Type B pancreatic cell (in vitro differentiated cells): ENCODE measurements around the gene ANXA9. TPM values are rescaled to one million over a fixed set of nuclear protein-coding genes. Genes with fewer than 3 reads are reported as not detected.

Experiments used
- DNase-seq: peaks from one replicate; pipeline ENCODE4 v3.0.0; 2021; ENCODE audit warnings: mixed read lengths; ENCODE audit not compliant: unreplicated experiment; ENCODE audit errors: extremely low spot score
- H3K27ac Mint-ChIP-seq: 2 replicates; pipeline ENCODE4 v1.8.0; 2021; ENCODE audit warnings: mild to moderate bottlenecking, mixed read lengths
- H3K27me3 Mint-ChIP-seq: 2 replicates; pipeline ENCODE4 v1.8.0; 2021; ENCODE audit warnings: mixed read lengths
- H3K36me3 Mint-ChIP-seq: 2 replicates; pipeline ENCODE4 v1.8.0; 2021; ENCODE audit warnings: mixed read lengths
- H3K4me1 Mint-ChIP-seq: one replicate; pipeline ENCODE4 v1.8.0; 2021; ENCODE audit warnings: mixed read lengths; ENCODE audit not compliant: unreplicated experiment
- H3K4me3 Mint-ChIP-seq: 2 replicates; pipeline ENCODE4 v1.8.0; 2021; ENCODE audit warnings: mild to moderate bottlenecking, mixed read lengths
- H3K9me3 Mint-ChIP-seq: 2 replicates; pipeline ENCODE4 v1.8.0; 2021; ENCODE audit warnings: mixed read lengths
- total RNA-seq: library from RNA; stranded (reverse); gene quantifications from 2 replicates; pipeline ENCODE4 v1.2.1, GENCODE V29; 2021; ENCODE audit warnings: low replicate concordance
- TF ChIP-seq, protein P1 (sequence below): fragments of 200-600 bp; sonication (generic); conservative IDR thresholded peaks from 2 replicates; pipeline ENCODE4 v1.5.0; 2021; ENCODE audit warnings: antibody characterized with exemption, mild to moderate bottlenecking

Gene ANXA9
- total RNA-seq, 1 donor from 2014 or later, result 5.8 TPM

DNA sequence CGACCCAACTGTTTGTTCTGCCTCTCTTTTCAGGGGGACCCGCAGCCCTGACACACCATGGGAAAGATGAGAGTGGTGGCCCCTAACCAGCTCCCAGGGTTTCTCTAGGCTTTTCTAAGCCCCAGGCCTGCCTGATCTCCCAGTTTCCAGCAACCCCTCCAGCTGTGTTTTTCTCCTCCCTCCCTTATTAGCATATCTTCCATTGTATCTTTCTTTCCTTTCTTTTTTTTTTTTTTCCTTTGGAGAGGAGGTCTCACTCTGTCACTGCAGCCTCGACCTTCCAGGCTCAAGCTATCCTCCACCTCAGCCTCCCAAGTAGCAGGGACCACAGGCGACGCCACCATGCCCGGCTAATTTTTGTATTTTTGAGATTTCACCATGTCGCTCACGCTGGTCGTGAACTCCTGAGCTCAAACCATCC lies 5.7 kb upstream of the ANXA9 start:
- no peaks in the 10 kb centered on the region for H3K36me3 Mint-ChIP-seq
- H3K4me3 Mint-ChIP-seq, result peak overlapping the region; percentile 86
- no peak for DNase-seq
- H3K27ac Mint-ChIP-seq, result peak overlapping the region; percentile 37
- no peaks in the 10 kb centered on the region for H3K27me3 Mint-ChIP-seq
- H3K9me3 Mint-ChIP-seq, result no peaks in the 10 kb centered on the region
- H3K4me1 Mint-ChIP-seq, result peaks cover 35% of the 10 kb centered on the region
- TF ChIP-seq, protein P1, sequence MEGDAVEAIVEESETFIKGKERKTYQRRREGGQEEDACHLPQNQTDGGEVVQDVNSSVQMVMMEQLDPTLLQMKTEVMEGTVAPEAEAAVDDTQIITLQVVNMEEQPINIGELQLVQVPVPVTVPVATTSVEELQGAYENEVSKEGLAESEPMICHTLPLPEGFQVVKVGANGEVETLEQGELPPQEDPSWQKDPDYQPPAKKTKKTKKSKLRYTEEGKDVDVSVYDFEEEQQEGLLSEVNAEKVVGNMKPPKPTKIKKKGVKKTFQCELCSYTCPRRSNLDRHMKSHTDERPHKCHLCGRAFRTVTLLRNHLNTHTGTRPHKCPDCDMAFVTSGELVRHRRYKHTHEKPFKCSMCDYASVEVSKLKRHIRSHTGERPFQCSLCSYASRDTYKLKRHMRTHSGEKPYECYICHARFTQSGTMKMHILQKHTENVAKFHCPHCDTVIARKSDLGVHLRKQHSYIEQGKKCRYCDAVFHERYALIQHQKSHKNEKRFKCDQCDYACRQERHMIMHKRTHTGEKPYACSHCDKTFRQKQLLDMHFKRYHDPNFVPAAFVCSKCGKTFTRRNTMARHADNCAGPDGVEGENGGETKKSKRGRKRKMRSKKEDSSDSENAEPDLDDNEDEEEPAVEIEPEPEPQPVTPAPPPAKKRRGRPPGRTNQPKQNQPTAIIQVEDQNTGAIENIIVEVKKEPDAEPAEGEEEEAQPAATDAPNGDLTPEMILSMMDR, result no peak

DNA sequence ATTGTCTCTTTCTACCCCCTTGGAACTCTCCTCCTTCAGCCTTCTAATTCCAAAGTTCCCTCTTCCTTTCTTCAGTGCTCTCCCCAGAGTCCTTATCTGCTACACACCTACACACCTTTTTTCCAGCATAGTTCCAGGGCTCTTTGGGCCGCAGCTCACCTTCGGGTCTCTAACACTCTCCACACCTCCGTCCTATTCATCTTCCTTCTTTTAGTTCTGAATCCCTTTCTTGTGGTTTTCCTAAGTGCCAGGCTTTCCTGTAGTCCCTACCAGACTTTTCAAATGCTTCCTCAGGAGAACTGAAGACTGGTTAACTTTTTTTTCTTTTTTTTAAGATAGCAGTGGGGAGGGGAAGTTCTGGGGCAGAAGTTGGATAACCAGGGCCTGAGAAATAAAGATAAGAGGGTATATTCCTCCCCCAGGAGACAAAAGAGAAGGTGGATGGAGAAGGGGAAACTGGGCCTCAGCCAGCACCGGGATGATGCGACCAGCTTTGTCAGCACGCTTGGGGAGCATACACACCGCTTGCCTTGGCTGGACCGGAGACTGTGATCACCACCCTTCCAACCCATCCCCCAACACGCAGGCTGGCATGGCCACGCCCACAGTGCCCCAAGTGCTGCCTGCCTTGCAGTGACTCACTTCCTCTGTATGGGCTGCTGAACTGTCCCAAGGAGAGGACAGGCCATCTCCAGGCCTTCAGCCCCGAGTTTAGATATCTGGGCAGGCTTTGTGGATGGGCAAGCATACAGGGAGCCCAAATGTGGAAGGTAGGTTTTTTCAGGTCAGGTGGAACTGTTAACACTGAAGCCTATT lies 5.0 kb upstream of the ANXA9 start:
- H3K4me3 Mint-ChIP-seq, result peak overlapping the region; percentile 86
- TF ChIP-seq, protein P1, result no peak
- no peaks in the 10 kb centered on the region for H3K27me3 Mint-ChIP-seq
- peak overlapping the region; percentile 41 for H3K27ac Mint-ChIP-seq
- H3K9me3 Mint-ChIP-seq, result no peaks in the 10 kb centered on the region
- no peak for DNase-seq
- H3K36me3 Mint-ChIP-seq, result no peaks in the 10 kb centered on the region
- H3K4me1 Mint-ChIP-seq, result peaks cover 35% of the 10 kb centered on the region

DNA sequence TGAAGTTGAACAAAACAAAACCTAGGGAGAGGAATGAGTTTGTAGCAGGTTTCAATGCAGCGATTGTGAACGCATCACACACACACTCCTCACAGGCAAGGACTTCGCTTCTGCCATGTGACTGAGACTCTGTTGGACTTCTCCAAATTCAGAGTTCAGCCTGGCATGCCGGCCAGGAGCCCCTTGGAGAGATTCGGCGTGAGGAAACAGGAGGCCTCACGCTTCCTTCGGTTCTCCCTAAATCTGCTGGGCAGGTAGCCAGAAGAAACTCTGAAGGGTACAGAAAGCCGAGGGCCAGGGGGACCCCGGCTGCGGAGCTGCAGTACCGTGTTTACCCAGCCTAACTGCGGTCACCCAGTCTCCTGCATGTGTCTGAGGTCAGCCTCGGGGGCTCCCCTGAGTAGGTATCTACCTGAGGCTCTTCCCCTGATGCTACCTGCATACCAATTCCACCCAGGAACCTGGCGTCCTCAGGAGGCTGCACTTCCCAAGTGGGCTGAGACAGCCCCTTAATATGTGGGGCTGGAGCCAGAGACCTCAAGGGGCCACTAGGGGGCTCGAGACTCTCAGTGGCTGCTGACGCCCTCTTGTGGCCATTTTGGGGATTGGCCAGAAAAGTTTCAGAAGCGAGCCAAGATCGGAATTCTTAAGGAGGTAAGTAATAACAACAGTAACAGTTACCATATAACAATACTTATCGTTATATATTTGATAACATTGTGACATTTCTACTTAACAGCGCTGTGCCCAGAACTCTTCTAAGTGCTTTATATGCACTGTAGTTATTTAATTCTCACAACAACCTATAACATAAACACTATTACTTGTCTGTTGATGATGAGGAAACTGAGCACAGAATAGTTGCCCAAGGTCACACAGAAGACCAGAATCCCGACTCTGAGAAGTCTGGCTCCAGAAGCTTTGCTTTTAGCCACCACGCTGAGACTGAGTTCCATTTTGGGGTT lies 2.7 kb upstream of the ANXA9 start:
- Mint-ChIP-seq H3K36me3 (no peaks in the 10 kb centered on the region), H3K27ac (peak overlapping the region; percentile 67), H3K4me1 (peaks cover 24% of the 10 kb centered on the region), H3K27me3 (no peaks in the 10 kb centered on the region), H3K4me3 (peak overlapping the region; percentile 57), H3K9me3 (no peaks in the 10 kb centered on the region)
- peak; percentile 90 for DNase-seq
- TF ChIP-seq, protein P1, result peak; percentile 100

DNA sequence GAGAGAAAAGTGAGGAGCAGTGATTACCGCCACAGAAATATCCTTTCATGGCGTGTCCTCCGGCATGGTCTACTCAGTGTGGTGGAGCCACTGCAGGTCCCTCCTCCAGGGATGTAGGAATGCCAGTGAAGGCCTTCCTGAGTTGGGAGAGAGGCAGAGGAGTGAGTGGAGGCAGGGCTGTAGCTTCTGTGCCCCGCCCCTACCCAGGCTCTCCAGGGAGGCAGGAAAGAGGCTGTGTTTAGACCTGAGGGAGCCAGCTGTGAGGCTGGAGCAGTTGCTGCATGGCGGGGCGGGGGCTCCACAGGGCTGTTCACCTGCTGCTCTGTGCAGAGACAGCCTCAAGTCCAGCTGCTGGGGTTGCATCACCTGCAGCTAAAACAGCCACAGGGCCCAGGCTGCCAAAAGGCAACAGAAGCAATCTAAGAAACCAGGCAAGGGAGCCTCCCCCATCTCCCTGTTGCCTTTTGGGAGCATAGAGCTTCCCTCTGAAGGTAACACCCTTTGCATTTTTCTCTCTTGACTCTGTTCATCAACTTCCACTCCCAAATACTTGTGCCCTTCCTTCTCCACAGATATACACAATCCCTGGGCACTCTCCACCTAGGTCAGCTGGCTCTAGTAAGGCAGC lies 801 bp upstream of the ANXA9 start:
- TF ChIP-seq, protein P1, result no peak
- Mint-ChIP-seq H3K27me3 (no peaks in the 10 kb centered on the region), H3K27ac (peak overlapping the region; percentile 95), H3K9me3 (no peaks in the 10 kb centered on the region), H3K4me1 (peaks cover 24% of the 10 kb centered on the region), H3K36me3 (no peaks in the 10 kb centered on the region), H3K4me3 (peak overlapping the region; percentile 61)
- no peak for DNase-seq

DNA sequence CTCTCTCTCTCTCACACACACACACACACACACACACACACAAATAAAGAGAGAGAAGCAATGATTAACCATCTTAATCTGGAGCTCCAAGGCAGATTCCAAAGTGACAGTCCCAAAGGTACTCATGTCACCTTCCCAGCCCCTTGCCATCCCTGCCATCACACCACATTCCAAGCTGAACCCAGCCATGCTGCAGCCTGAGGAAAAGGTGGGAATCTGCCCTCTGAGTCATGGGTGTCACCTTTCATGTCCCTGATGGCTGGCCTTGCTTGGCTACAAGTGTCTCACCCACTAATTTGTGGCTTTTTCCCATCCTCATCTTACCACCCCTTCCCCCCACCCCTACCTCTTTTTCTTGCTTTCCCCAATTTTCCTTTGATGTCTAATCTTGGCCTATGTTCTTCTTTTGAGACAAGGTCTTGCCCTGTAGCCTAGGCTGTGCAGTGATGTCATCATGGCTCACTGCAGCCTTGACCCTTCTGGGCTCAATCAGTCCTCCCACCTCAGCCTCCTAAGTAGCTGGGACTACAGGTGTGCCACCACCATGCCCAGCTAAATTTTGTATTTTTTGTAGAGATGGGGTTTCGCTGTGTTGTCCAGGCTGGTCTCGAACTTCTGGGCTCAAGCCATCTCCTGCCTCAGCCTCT lies 3.2 kb downstream of the ANXA9 start:
- no peaks in the 10 kb centered on the region for H3K27me3 Mint-ChIP-seq
- H3K27ac Mint-ChIP-seq, result no peak overlapping the region
- DNase-seq, result no peak
- H3K9me3 Mint-ChIP-seq, result no peaks in the 10 kb centered on the region
- H3K4me3 Mint-ChIP-seq, result no peak overlapping the region
- TF ChIP-seq, protein P1, result no peak
- peaks cover 14% of the 10 kb centered on the region for H3K4me1 Mint-ChIP-seq
- no peaks in the 10 kb centered on the region for H3K36me3 Mint-ChIP-seq
